ENCODE measurements around the gene TBC1D8.

Gene TBC1D8

DNA sequence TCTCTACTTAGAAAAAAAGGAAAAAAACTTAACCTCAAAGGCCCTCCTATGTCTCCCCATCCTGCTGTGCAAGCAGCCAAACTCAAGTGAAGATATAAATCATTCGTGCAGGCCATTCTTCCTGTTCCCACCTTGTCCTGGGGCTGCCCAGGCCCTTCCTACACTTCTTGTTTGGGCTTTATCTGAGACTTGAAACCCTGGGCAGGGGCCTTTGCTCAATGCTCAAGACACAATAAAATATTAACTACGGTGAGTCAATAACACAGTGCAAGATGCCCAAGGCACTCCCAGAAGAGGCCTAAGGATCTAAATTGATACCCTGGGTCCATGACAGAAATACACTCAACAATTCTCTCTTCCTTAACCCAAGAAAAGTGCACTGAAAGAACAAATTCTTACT, 67.6 kb downstream of the TBC1D8 start:
- no peak for ATAC-seq
- TF ChIP-seq PPARA (CRISPR knock-in tag; IDR thresholded peaks at IDR 0.05; ENCODE audit: borderline replicate concordance) = no peak
- TF ChIP-seq GLIS3 (CRISPR knock-in tag; IDR thresholded peaks at IDR 0.05) = no peak
- no peak for TF ChIP-seq OSR1 (CRISPR knock-in tag; IDR thresholded peaks at IDR 0.05)
- no peak for TF ChIP-seq ZC3H10 (CRISPR knock-in tag; IDR thresholded peaks at IDR 0.05)
- TF ChIP-seq ZFP30 (CRISPR knock-in tag; IDR thresholded peaks at IDR 0.05) = no peak
- no peak for TF ChIP-seq ZNF8 (CRISPR knock-in tag; IDR thresholded peaks at IDR 0.05)
- no peak for TF ChIP-seq CSDC2 (CRISPR knock-in tag; IDR thresholded peaks at IDR 0.05)
- TF ChIP-seq ZNF70 (CRISPR knock-in tag; IDR thresholded peaks at IDR 0.05) = no peak
- no peak for TF ChIP-seq ARNTL (CRISPR knock-in tag; IDR thresholded peaks at IDR 0.05; ENCODE audit: borderline replicate concordance, low read depth)
- no peak for TF ChIP-seq ZNF565 (CRISPR knock-in tag; conservative IDR thresholded peaks at IDR 0.05; ENCODE audit: low read depth)
- TF ChIP-seq, protein P1, sequence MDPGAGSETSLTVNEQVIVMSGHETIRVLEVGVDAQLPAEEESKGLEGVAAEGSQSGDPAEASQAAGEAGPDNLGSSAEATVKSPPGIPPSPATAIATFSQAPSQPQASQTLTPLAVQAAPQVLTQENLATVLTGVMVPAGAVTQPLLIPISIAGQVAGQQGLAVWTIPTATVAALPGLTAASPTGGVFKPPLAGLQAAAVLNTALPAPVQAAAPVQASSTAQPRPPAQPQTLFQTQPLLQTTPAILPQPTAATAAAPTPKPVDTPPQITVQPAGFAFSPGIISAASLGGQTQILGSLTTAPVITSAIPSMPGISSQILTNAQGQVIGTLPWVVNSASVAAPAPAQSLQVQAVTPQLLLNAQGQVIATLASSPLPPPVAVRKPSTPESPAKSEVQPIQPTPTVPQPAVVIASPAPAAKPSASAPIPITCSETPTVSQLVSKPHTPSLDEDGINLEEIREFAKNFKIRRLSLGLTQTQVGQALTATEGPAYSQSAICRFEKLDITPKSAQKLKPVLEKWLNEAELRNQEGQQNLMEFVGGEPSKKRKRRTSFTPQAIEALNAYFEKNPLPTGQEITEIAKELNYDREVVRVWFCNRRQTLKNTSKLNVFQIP (CRISPR knock-in tag; IDR thresholded peaks at IDR 0.05; ENCODE audit: borderline replicate concordance, low read depth) = no peak

DNA sequence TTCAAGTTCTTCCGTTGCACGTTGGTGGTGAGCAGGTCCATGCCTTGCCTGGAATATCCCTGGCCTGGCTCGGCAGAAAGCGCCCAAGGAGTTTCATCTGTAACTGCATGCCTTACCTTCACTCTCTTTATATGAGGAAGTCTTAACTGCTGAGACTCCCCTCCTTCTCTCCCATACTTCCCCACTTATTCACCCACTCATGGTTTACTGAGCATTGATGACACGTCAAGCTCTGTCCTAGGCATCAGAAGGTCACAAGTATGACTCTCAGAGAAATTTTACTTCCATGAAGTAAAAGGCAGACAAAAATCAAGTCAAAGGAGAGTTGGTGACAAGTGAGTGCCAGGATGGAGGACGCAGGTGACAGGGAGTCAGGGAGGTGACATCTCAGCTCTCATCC, 68.2 kb downstream of the TBC1D8 start:
- no peak for TF ChIP-seq CSDC2 (CRISPR knock-in tag; IDR thresholded peaks at IDR 0.05)
- no peak for ATAC-seq

DNA sequence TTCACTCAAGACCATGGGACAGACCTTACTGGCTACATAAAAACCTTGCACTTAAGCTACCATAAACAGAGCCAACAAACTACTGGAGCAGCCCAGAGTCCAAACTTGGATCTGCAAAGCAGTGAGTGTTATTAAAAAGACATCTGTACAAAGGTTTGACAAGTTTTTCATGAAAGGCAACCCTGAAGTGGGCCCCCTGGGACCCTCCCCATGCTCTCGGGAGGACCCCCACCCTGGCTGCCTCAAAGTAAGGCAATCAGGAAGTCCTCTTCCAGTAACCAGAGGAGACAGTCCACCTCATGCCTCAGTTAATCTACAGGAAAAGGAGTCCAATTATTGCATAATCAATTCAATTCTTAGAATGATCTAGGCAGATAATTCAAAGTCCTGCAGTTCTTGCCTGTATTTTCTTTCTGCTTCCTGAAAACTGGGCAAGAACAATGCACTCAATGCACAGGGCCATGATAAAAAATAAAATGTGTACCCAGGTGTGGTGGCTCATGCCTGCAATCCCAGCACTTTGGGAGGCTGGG, 69.7 kb downstream of the TBC1D8 start:
- no peak for ATAC-seq

More for the DNA sequence above, 69.7 kb downstream of the TBC1D8 start:
- TF ChIP-seq ISL1 (CRISPR knock-in tag; IDR thresholded peaks at IDR 0.05) = no peak
- no peak for TF ChIP-seq TCF4 (CRISPR knock-in tag; IDR thresholded peaks at IDR 0.05; ENCODE audit: borderline replicate concordance)
- TF ChIP-seq ARNTL (CRISPR knock-in tag; IDR thresholded peaks at IDR 0.05; ENCODE audit: borderline replicate concordance, low read depth) = no peak
- no peak for TF ChIP-seq ZFP3 (CRISPR knock-in tag; IDR thresholded peaks at IDR 0.05)
- TF ChIP-seq, protein P2, sequence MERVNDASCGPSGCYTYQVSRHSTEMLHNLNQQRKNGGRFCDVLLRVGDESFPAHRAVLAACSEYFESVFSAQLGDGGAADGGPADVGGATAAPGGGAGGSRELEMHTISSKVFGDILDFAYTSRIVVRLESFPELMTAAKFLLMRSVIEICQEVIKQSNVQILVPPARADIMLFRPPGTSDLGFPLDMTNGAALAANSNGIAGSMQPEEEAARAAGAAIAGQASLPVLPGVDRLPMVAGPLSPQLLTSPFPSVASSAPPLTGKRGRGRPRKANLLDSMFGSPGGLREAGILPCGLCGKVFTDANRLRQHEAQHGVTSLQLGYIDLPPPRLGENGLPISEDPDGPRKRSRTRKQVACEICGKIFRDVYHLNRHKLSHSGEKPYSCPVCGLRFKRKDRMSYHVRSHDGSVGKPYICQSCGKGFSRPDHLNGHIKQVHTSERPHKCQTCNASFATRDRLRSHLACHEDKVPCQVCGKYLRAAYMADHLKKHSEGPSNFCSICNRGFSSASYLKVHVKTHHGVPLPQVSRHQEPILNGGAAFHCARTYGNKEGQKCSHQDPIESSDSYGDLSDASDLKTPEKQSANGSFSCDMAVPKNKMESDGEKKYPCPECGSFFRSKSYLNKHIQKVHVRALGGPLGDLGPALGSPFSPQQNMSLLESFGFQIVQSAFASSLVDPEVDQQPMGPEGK (CRISPR knock-in tag; IDR thresholded peaks at IDR 0.05; ENCODE audit: borderline replicate concordance) = no peak
- TF ChIP-seq SNAI2 (CRISPR knock-in tag; IDR thresholded peaks at IDR 0.05) = no peak
- no peak for TF ChIP-seq ZNF565 (CRISPR knock-in tag; conservative IDR thresholded peaks at IDR 0.05; ENCODE audit: low read depth)
- no peak for TF ChIP-seq GLIS3 (CRISPR knock-in tag; IDR thresholded peaks at IDR 0.05)
- no peak for TF ChIP-seq BACH2 (CRISPR knock-in tag; IDR thresholded peaks at IDR 0.05; ENCODE audit: borderline replicate concordance)
- TF ChIP-seq, protein P3, sequence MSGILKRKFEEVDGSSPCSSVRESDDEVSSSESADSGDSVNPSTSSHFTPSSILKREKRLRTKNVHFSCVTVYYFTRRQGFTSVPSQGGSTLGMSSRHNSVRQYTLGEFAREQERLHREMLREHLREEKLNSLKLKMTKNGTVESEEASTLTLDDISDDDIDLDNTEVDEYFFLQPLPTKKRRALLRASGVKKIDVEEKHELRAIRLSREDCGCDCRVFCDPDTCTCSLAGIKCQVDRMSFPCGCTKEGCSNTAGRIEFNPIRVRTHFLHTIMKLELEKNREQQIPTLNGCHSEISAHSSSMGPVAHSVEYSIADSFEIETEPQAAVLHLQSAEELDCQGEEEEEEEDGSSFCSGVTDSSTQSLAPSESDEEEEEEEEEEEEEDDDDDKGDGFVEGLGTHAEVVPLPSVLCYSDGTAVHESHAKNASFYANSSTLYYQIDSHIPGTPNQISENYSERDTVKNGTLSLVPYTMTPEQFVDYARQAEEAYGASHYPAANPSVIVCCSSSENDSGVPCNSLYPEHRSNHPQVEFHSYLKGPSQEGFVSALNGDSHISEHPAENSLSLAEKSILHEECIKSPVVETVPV (CRISPR knock-in tag; IDR thresholded peaks at IDR 0.05) = no peak
- TF ChIP-seq ESRRG (CRISPR knock-in tag; IDR thresholded peaks at IDR 0.05) = no peak
- no peak for TF ChIP-seq PPARA (CRISPR knock-in tag; IDR thresholded peaks at IDR 0.05; ENCODE audit: borderline replicate concordance)
- TF ChIP-seq, protein P4, sequence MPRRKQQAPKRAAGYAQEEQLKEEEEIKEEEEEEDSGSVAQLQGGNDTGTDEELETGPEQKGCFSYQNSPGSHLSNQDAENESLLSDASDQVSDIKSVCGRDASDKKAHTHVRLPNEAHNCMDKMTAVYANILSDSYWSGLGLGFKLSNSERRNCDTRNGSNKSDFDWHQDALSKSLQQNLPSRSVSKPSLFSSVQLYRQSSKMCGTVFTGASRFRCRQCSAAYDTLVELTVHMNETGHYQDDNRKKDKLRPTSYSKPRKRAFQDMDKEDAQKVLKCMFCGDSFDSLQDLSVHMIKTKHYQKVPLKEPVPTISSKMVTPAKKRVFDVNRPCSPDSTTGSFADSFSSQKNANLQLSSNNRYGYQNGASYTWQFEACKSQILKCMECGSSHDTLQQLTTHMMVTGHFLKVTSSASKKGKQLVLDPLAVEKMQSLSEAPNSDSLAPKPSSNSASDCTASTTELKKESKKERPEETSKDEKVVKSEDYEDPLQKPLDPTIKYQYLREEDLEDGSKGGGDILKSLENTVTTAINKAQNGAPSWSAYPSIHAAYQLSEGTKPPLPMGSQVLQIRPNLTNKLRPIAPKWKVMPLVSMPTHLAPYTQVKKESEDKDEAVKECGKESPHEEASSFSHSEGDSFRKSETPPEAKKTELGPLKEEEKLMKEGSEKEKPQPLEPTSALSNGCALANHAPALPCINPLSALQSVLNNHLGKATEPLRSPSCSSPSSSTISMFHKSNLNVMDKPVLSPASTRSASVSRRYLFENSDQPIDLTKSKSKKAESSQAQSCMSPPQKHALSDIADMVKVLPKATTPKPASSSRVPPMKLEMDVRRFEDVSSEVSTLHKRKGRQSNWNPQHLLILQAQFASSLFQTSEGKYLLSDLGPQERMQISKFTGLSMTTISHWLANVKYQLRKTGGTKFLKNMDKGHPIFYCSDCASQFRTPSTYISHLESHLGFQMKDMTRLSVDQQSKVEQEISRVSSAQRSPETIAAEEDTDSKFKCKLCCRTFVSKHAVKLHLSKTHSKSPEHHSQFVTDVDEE (CRISPR knock-in tag; IDR thresholded peaks at IDR 0.05) = no peak
- TF ChIP-seq ZNF70 (CRISPR knock-in tag; IDR thresholded peaks at IDR 0.05) = no peak
- TF ChIP-seq ZFP30 (CRISPR knock-in tag; IDR thresholded peaks at IDR 0.05) = no peak
- no peak for TF ChIP-seq RARB (CRISPR knock-in tag; IDR thresholded peaks at IDR 0.05)
- TF ChIP-seq CSDC2 (CRISPR knock-in tag; IDR thresholded peaks at IDR 0.05) = no peak

Measured in SK-N-SH treated with all-trans-retinoic acid at 6 μM for 48 hours (cell line).